HEK293 (cell line): ENCODE data around the gene CACNA1G.

ENCODE experiments used
- CTCF ChIA-PET: fragments of 350-600 bp; formaldehyde crosslinking; extraction: SDS; loops from one replicate; lab custom pipeline; 2021; ENCODE audit warnings: antibody characterized with exemption; lab: Yijun Ruan, JAX
- POLR2A ChIA-PET: fragments of 300-600 bp; formaldehyde crosslinking; extraction: SDS; loops from one replicate; lab custom pipeline; 2020; ENCODE audit warnings: antibody characterized with exemption, inconsistent platforms; lab: Yijun Ruan, JAX
- H3K27ac ChIP-seq: fragments of 200-500 bp; sonication (Bioruptor generic); 2 replicates; pipeline ENCODE4 v1.5.1; 2014; ENCODE audit warnings: low read depth, low read length, control low read depth, inconsistent platforms; ENCODE audit errors: extremely low read depth
- H3K36me3 ChIP-seq, 2 experiments: fragments of 200-500 bp in 1 of 2; sonication (Bioruptor generic) in 1 of 2; 1 replicate in 1 of 2; 2 replicates in 1 of 2; pipeline ENCODE4 v1.5.1; 2014 to 2017; ENCODE audit warnings: inconsistent platforms in 2 of 2, low read length in 2 of 2; ENCODE audit not compliant: control insufficient read depth in 2 of 2, insufficient read depth in 1 of 2
- H3K4me1 ChIP-seq: fragments of 200-500 bp; sonication (Bioruptor generic); 2 replicates; pipeline ENCODE4 v1.5.1; 2014; ENCODE audit warnings: mild to moderate bottlenecking, low read length, inconsistent platforms; ENCODE audit not compliant: control insufficient read depth, insufficient read depth
- H3K4me3 ChIP-seq: 2 replicates; pipeline ENCODE4 v1.5.1; 2011; ENCODE audit warnings: low read depth, mild to moderate bottlenecking, control low read depth, low read length, moderate library complexity
- H3K9me3 ChIP-seq: fragments of 200-500 bp; sonication (Bioruptor generic); 2 replicates; pipeline ENCODE4 v1.5.1; 2014; ENCODE audit warnings: low read depth, low read length, inconsistent platforms; ENCODE audit not compliant: control insufficient read depth, insufficient read depth
- GLIS1 ChIP-seq: fragments of 450-650 bp; formaldehyde crosslinking; IDR thresholded peaks from 2 replicates; pipeline ENCODE4 v1.5.1; 2016; ENCODE audit warnings: missing biosample characterization, missing genetic modification characterization
- SCRT2 ChIP-seq: fragments of 450-650 bp; formaldehyde crosslinking; IDR thresholded peaks from 2 replicates; pipeline ENCODE4 v1.5.1; 2016; ENCODE audit warnings: missing biosample characterization, missing genetic modification characterization
- ZBTB49 ChIP-seq: fragments of 450-650 bp; formaldehyde crosslinking; IDR thresholded peaks from 2 replicates; pipeline ENCODE4 v1.5.1; 2016; ENCODE audit warnings: missing biosample characterization, missing genetic modification characterization, low read depth
- ZNF223 ChIP-seq: fragments of 450-650 bp; formaldehyde crosslinking; IDR thresholded peaks from 2 replicates; pipeline ENCODE4 v1.5.1; 2016; ENCODE audit warnings: missing biosample characterization, missing genetic modification characterization
- ZNF274 ChIP-seq, 2 experiments: fragments of 200-500 bp in 1 of 2; fragments of 450-650 bp in 1 of 2; sonication (Bioruptor generic) in 1 of 2; formaldehyde crosslinking in 1 of 2; IDR thresholded peaks; 2 replicates each; pipeline versions ENCODE4 v1.5.1 to v1.6.1; 2014 to 2016; ENCODE audit warnings: borderline replicate concordance in 1 of 2, inconsistent platforms in 1 of 2, low read length in 1 of 2, missing biosample characterization in 1 of 2, missing genetic modification characterization in 1 of 2
- ZNF530 ChIP-seq: fragments of 450-650 bp; formaldehyde crosslinking; IDR thresholded peaks from 2 replicates; pipeline ENCODE4 v1.5.1; 2016; ENCODE audit warnings: low read depth, missing biosample characterization, missing genetic modification characterization
- ZNF664 ChIP-seq: fragments of 450-650 bp; formaldehyde crosslinking; IDR thresholded peaks from 2 replicates; pipeline ENCODE4 v1.5.1; 2016; ENCODE audit warnings: missing biosample characterization, missing genetic modification characterization
- TF ChIP-seq, protein P1 (sequence below): fragments of 450-650 bp; IDR thresholded peaks from 2 replicates; pipeline ENCODE4 v1.5.1; 2018; ENCODE audit warnings: missing biosample characterization, missing genetic modification characterization
- TF ChIP-seq, protein P2 (sequence below): fragments of 450-650 bp; formaldehyde crosslinking; IDR thresholded peaks from 2 replicates; pipeline ENCODE4 v1.5.1; 2016; ENCODE audit warnings: missing biosample characterization, missing genetic modification characterization
- TF ChIP-seq, protein P3 (sequence below): fragments of 450-650 bp; formaldehyde crosslinking; conservative IDR thresholded peaks from 2 replicates; pipeline ENCODE4 v1.5.1; 2016; ENCODE audit warnings: low read depth, missing biosample characterization, missing genetic modification characterization
- TF ChIP-seq, protein P4 (sequence below): fragments of 450-650 bp; formaldehyde crosslinking; IDR thresholded peaks from 2 replicates; pipeline ENCODE4 v1.5.1; 2017; ENCODE audit warnings: missing biosample characterization, missing genetic modification characterization

Gene CACNA1G

GRCh38 chr17:50572541-50572940, 12.0 kb downstream of the CACNA1G start:
- ChIA-PET POLR2A (interaction anchor here (1.0 kb wide), 1 partner anchor 9 kb away, joined by 3 read pairs; no protein-coding TSS in a partner anchor), CTCF (interaction anchor here (0.7 kb wide), 1 partner anchor 93 kb away, joined by 3 read pairs; no protein-coding TSS in a partner anchor)
- TF ChIP-seq ZBTB49 (tag by site-specific recombination) (no peak), ZNF223 (no peak), ZNF530 (tag by site-specific recombination) (no peak), GLIS1 (no peak), ZNF274 (IDR thresholded peaks at IDR 0.05; ENCODE audit: low read length) (no peak), ZNF274 (tag by site-specific recombination; IDR thresholded peaks at IDR 0.05; ENCODE audit: borderline replicate concordance) (no peak), SCRT2 (tag by site-specific recombination) (no peak)
- TF ChIP-seq, protein P1, sequence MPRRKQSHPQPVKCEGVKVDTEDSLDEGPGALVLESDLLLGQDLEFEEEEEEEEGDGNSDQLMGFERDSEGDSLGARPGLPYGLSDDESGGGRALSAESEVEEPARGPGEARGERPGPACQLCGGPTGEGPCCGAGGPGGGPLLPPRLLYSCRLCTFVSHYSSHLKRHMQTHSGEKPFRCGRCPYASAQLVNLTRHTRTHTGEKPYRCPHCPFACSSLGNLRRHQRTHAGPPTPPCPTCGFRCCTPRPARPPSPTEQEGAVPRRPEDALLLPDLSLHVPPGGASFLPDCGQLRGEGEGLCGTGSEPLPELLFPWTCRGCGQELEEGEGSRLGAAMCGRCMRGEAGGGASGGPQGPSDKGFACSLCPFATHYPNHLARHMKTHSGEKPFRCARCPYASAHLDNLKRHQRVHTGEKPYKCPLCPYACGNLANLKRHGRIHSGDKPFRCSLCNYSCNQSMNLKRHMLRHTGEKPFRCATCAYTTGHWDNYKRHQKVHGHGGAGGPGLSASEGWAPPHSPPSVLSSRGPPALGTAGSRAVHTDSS (tag by site-specific recombination), result no peak
- TF ChIP-seq, protein P2, sequence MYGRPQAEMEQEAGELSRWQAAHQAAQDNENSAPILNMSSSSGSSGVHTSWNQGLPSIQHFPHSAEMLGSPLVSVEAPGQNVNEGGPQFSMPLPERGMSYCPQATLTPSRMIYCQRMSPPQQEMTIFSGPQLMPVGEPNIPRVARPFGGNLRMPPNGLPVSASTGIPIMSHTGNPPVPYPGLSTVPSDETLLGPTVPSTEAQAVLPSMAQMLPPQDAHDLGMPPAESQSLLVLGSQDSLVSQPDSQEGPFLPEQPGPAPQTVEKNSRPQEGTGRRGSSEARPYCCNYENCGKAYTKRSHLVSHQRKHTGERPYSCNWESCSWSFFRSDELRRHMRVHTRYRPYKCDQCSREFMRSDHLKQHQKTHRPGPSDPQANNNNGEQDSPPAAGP (tag by site-specific recombination), result no peak
- TF ChIP-seq, protein P3, sequence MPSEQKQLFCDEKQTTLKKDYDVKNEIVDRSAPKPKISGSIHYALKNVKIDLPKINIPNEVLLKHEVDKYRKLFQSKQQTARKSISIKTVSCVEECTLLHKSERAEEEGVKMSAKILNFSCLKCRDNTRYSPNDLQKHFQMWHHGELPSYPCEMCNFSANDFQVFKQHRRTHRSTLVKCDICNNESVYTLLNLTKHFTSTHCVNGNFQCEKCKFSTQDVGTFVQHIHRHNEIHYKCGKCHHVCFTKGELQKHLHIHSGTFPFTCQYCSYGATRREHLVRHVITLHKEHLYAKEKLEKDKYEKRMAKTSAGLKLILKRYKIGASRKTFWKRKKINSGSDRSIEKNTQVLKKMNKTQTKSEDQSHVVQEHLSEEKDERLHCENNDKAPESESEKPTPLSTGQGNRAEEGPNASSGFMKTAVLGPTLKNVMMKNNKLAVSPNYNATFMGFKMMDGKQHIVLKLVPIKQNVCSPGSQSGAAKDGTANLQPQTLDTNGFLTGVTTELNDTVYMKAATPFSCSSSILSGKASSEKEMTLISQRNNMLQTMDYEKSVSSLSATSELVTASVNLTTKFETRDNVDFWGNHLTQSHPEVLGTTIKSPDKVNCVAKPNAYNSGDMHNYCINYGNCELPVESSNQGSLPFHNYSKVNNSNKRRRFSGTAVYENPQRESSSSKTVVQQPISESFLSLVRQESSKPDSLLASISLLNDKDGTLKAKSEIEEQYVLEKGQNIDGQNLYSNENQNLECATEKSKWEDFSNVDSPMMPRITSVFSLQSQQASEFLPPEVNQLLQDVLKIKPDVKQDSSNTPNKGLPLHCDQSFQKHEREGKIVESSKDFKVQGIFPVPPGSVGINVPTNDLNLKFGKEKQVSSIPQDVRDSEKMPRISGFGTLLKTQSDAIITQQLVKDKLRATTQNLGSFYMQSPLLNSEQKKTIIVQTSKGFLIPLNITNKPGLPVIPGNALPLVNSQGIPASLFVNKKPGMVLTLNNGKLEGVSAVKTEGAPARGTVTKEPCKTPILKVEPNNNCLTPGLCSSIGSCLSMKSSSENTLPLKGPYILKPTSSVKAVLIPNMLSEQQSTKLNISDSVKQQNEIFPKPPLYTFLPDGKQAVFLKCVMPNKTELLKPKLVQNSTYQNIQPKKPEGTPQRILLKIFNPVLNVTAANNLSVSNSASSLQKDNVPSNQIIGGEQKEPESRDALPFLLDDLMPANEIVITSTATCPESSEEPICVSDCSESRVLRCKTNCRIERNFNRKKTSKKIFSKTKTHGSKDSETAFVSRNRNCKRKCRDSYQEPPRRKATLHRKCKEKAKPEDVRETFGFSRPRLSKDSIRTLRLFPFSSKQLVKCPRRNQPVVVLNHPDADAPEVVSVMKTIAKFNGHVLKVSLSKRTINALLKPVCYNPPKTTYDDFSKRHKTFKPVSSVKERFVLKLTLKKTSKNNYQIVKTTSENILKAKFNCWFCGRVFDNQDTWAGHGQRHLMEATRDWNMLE (tag by site-specific recombination), result no peak
- Histone ChIP-seq H3K27ac (no peak overlapping the region), H3K4me1 (peaks cover 3% of the 10 kb centered on the region; the same call in 1 of the 2 replicates), H3K36me3 (no peaks in the 10 kb centered on the region), H3K4me3 (no peak overlapping the region), H3K9me3 (no peaks in the 10 kb centered on the region)

- Histone ChIP-seq H3K4me3 (no peak overlapping the region), H3K4me1 (peaks cover 3% of the 10 kb centered on the region; the same call in 1 of the 2 replicates), H3K36me3 (no peaks in the 10 kb centered on the region), H3K27ac (no peak overlapping the region), H3K9me3 (no peaks in the 10 kb centered on the region)
- peak; percentile 71; the same call in 1 of the 2 replicates for TF ChIP-seq ZNF664 (tag by site-specific recombination)
- TF ChIP-seq, protein P4, sequence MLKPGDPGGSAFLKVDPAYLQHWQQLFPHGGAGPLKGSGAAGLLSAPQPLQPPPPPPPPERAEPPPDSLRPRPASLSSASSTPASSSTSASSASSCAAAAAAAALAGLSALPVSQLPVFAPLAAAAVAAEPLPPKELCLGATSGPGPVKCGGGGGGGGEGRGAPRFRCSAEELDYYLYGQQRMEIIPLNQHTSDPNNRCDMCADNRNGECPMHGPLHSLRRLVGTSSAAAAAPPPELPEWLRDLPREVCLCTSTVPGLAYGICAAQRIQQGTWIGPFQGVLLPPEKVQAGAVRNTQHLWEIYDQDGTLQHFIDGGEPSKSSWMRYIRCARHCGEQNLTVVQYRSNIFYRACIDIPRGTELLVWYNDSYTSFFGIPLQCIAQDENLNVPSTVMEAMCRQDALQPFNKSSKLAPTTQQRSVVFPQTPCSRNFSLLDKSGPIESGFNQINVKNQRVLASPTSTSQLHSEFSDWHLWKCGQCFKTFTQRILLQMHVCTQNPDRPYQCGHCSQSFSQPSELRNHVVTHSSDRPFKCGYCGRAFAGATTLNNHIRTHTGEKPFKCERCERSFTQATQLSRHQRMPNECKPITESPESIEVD (tag by site-specific recombination), result no peak
- CTCF ChIA-PET, result interaction anchor here (0.5 to 2.5 kb wide), 7 partner anchors 9 to 323 kb away, joined by 3 to 9 read pairs (median 4); no protein-coding TSS in a partner anchor
- POLR2A ChIA-PET, result no interaction called here
Measured at GRCh38 chr17:50573866-50574611, 13.5 kb downstream of the CACNA1G start.
